HG03342 (cell line): ENCODE measurements around the gene KIFC1.
A peak's percentile ranks its signal among the peaks of the same experiment; 100 is the strongest.
"Not testable (repeated sequence)": the region's sequence is repeated elsewhere in the genome, so short reads cannot be mapped to it uniquely, and the experiment has no call there.

Experiments used
- ATAC-seq: cut with Tn5 transposase; IDR thresholded peaks from one replicate; pipeline ENCODE4 v1.9.1; 2021; ENCODE audit warnings: mild to moderate bottlenecking, moderate library complexity; ENCODE audit not compliant: unreplicated experiment

KIFC1 gene, protein sequence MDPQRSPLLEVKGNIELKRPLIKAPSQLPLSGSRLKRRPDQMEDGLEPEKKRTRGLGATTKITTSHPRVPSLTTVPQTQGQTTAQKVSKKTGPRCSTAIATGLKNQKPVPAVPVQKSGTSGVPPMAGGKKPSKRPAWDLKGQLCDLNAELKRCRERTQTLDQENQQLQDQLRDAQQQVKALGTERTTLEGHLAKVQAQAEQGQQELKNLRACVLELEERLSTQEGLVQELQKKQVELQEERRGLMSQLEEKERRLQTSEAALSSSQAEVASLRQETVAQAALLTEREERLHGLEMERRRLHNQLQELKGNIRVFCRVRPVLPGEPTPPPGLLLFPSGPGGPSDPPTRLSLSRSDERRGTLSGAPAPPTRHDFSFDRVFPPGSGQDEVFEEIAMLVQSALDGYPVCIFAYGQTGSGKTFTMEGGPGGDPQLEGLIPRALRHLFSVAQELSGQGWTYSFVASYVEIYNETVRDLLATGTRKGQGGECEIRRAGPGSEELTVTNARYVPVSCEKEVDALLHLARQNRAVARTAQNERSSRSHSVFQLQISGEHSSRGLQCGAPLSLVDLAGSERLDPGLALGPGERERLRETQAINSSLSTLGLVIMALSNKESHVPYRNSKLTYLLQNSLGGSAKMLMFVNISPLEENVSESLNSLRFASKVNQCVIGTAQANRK

GRCh38 chr6:33391278-33391921 lies at the start of gene KIFC1:
TSS of gene KIFC1 (plus strand) at chr6:33391823. CDS start at chr6:33391986, 163 bp downstream.
- ATAC-seq: peak; percentile 88

GRCh38 chr6:33343606-33343952 lies 48.0 kb upstream of the KIFC1 start:
- not testable (repeated sequence) for ATAC-seq

GRCh38 chr6:33343953-33344611 lies 47.5 kb upstream of the KIFC1 start:
- no peak for ATAC-seq

DNA sequence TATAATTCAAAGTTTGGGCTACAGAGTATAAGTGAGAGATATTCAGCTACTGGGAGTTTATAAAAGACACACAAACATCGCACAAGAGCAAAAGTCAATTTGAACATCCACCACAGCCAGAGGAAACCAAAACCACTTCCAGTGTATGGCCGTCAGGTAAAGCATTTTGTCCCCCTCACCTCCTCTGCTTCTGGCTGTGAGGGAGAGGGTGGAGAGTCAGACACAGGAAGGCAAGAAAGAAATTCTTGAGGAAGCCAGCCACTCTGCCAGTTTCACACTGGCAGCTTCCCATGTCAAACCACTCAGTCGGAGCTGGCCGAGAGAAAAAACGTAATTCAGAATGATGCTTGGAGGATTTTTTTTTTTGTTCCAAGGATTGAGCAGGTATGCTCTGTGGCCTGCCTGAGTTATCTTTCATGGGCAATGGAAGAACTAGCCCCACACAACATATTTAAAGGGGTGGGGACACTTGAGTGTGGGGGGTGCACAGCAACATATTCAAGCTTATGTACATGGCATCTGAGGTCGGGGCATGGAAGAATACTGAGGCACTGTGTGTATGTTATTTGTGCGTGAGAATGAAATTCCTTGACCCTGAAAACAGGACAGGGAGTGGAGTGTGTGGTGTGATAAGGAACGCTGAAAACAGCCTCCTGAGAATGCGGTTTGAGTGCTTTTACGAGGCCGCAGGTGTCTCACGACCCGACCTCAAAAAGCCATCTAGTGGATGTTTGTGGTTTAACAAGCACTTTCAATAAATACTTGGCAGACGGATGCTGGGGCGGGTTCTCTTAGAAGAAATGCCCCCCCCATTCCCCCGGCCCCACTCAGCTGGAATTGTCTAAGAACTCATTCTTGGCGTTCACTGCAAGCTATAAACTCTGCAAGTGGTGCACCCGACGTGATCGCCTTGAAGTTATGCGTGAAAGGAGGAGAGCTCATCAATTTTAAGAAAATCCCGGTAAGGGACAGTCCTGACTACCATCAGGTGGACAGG lies 46.6 kb upstream of the KIFC1 start:
- ATAC-seq: no peak

- ATAC-seq: not testable (repeated sequence)
Measured at GRCh38 chr6:33346972-33347371, 44.7 kb upstream of the KIFC1 start.

DNA sequence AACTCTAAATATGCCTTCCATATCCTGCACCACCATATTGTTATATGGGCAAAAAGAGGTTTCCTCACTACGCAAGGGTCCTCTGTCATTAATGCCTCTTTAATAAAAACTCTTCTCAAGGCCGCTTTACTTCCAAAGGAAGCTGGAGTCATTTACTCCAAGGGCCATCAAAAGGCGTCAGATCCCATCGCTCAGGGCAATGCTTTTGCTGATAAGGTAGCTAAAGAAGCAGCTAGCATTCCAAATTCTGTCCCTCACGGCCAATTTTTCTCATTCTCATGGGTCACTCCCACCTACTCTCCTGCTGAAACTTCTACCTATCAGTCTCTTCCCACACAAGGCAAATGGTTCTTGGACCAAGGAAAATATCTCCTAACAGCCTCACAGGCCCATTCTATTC lies 43.8 kb upstream of the KIFC1 start:
- ATAC-seq: no peak

DNA sequence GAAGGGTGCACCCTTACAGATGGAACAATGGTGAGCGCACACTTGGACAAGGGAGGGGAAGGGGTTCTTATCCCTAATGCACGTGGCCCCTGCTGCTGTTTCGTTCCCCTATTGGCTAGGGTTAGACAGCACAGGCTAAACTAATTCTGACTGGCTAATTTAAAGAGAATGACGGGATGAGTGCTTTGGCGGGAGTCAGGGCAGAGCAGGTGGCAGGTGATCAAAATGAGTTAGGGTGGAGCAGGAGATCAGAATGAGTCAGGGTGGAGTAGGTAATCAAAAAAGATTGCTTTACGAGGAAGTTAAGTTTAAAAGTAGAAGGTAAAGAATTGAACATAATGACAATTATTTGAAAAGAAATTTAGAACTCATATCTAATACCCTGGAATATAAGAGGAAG lies 35.8 kb upstream of the KIFC1 start:
- ATAC-seq: not testable (repeated sequence)

GRCh38 chr6:33356295-33356694 lies 35.3 kb upstream of the KIFC1 start:
- ATAC-seq: no peak

GRCh38 chr6:33357160-33357871 lies 34.3 kb upstream of the KIFC1 start:
- ATAC-seq: not testable (repeated sequence)

- no peak for ATAC-seq
Measured at GRCh38 chr6:33359331-33359730, 32.3 kb upstream of the KIFC1 start.

- not testable (repeated sequence) for ATAC-seq
Measured at GRCh38 chr6:33363486-33363885, 28.1 kb upstream of the KIFC1 start.

DNA sequence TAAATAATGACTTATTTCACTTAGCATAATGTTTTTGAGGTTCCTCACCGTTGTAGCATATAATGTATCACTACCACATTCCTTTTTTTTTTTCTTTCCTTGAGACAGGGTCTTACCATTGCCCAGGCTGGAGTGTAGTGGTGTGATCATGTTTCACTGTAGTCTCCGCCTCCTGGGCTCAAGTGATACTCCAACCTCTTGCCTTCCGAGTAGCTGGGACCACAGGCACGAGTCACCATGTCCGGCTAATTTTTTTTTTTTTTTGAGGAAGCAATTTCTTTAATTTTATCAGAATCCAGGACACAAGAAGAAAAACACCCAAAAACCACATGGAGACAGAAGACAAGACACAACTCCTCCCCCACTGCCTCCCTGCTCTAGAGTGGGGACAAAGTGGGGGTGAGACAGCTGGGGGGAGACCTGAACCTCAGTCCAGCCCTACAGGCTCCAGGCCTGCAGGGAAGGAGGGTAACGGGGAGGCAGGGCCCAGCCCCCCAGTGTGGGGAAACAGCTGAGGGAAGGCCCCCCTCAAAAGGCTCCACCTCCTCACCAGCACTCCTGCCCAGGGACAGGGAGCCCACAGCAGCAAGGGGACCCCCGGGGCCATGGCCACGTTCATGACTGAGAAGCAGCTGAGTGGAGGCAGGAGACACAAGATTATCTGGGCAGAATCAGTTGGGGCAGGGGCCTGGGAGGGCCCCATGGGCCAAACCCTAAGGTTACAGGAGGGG lies 27.0 kb upstream of the KIFC1 start:
- ATAC-seq: not testable (repeated sequence)

GRCh38 chr6:33365206-33365971 lies 26.2 kb upstream of the KIFC1 start:
- ATAC-seq: not testable (repeated sequence)

GRCh38 chr6:33367009-33367714 lies 24.5 kb upstream of the KIFC1 start:
- no peak for ATAC-seq

DNA sequence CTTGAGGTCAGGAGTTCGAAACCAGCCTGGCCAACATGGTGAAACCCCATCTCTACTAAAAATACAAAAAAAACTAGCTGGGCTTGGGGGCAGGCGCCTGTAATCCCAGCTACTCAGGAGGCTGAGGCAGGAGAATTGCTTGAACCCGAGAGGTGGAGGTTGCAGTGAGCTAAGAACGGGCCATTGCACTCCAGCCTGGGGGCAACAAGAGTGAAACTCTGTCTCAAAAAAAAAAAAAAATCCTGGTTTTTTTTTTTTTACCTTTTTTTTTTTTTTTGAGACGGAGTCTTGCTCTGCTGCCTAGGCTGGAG lies 24.0 kb upstream of the KIFC1 start:
- ATAC-seq: not testable (repeated sequence)

DNA sequence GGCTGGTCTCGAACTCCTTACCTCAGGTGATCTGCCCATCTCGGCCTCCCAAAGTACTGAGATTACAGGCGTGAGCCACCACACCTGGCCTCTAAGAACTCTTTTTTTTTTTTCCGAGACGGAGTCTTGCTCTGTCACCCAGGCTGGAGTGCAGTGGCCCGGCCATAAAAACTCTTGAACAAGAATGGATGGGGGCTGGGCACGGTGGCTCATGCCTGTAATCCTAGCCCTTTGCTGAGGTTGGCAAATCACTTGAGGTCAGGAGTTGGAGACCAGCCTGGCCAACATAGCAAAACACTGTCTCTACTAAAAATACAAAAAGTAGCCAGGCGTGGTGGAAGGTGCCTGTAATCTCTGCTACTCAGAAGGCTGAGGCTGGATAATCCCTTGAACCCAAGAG lies 19.7 kb upstream of the KIFC1 start:
- not testable (repeated sequence) for ATAC-seq

DNA sequence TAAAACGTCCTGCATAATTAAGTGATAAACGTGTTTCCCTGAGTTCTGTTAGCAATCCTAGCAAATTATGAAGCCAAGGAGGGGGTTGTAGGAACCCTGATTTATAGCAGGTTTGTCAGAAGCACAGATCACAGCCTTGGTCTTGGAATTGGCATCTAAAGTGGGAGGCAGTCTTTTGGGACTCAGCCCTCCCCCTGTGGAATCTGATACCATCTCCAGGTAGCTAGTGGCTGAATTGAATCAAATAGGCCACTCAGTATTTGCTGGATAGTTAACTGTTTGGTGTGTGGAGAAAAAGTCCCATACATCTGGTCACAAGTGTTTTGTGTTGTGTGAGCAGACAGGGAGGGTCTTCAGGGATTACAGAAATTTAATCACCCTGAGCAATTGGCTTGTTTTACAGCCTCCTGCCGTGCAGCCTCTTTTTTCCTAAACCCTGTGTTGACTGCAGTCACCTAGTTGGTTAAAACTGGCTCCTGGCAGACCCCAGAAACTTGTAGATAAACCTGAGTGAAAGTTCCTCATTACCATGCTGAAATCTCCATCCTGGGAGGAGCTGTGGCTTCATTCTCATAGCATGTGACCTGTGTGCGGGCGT lies 19.0 kb upstream of the KIFC1 start:
- ATAC-seq: no peak
